ENCODE measurements around the gene INPP4A. TPM values are rescaled to one million over a fixed set of nuclear protein-coding genes. Genes with fewer than 3 reads are reported as not detected.

INPP4A gene
- total and polyA plus RNA-seq, 9 of the 15 experiments (the other 6 are each of a cell fraction or from before 2014, with no cell fraction given) = 1.8 to 15.7 (median 8.3) TPM

- peaks cover 3% of the 10 kb centered on the region; the same call in 1 of the 2 replicates for H4K20me1 ChIP-seq (replicated peaks; ENCODE audit: control insufficient read depth, insufficient read depth, low read length)
- WGBS (ENCODE audit: insufficient coverage, low coverage, missing lambda C conversion rate) = 1% methylated on average over 9 of the region's 9 CpGs
- BruUV-seq (replicated peaks) = no TSS peak
- H3K9me3 ChIP-seq (replicated peaks; ENCODE audit: control insufficient read depth, insufficient read depth, low read depth, low read length) = no peaks in the 10 kb centered on the region
- FAIRE-seq = peak; percentile 85
- POLR2A ChIA-PET = interaction anchor here (1.1 kb wide), 1 partner anchor 9 kb away, joined by 3 read pairs; no protein-coding TSS in a partner anchor
- H3K9me1 ChIP-seq (ENCODE audit: control insufficient read depth, insufficient read depth, low read length) = no peaks in the 10 kb centered on the region
- intact Hi-C loops (cut with micrococcal nuclease) = no loop called here
- H3K27me3 ChIP-seq (ENCODE audit: control insufficient read depth in 2 of 2, insufficient read depth in 2 of 2, low read length in 2 of 2) = peaks cover 19 to 38% of the 10 kb centered on the region in 2 experiments; a peak in 4 of 5 replicates
- in situ Hi-C loops (cut with MboI) = no loop called here
- TF ChIP-seq CTCF (IDR thresholded peaks at IDR 0.05 in 2 of 3, conservative IDR thresholded peaks at IDR 0.05 in 1 of 3; ENCODE audit: insufficient read depth in 2 of 3, low read depth in 1 of 3, low read length in 3 of 3) = peak; percentile 53 to 67 (median 63)
- TF ChIP-seq RAD21 (CRISPR knock-in tag; conservative IDR thresholded peaks at IDR 0.05 in 1 of 2, IDR thresholded peaks at IDR 0.05 in 1 of 2) = peak in 1 of 2 experiments; percentile 45; a peak in 2 of 4 replicates
- TF ChIP-seq SRSF7 (optimal IDR thresholded peaks at IDR 0.05; ENCODE audit: low read depth, low read length) = no peak
- TF ChIP-seq RCOR1 (IDR thresholded peaks at IDR 0.05; ENCODE audit: borderline replicate concordance in 1 of 2, low read depth in 2 of 2, low read length in 2 of 2) = peak in 1 of 2 experiments; percentile 35; a peak in 1 of 4 replicates
- 0 out of 2 replicates have a peak, but pooled peaks have one; percentile 26 for TF ChIP-seq SMC3 (conservative IDR thresholded peaks at IDR 0.05; ENCODE audit: insufficient read depth, low read depth, low read length)
- no peak for TF ChIP-seq PHB (CRISPR knock-in tag; IDR thresholded peaks at IDR 0.05)
- 0 out of 2 replicates have a peak, but pooled peaks have one; percentile 23 for TF ChIP-seq PKNOX1 (IDR thresholded peaks at IDR 0.05)
- peak; percentile 21; the same call in 1 of the 2 replicates for TF ChIP-seq CREM (IDR thresholded peaks at IDR 0.05; ENCODE audit: low read depth)
- peak; percentile 10 for TF ChIP-seq GTF3C2 (IDR thresholded peaks at IDR 0.05; ENCODE audit: borderline replicate concordance, extremely low read depth, insufficient read length)
- peak; percentile 65 for TF ChIP-seq CTCFL (IDR thresholded peaks at IDR 0.05; ENCODE audit: borderline replicate concordance, insufficient read depth, low read depth, low read length, poor library complexity, severe bottlenecking)
- no peak for TF ChIP-seq HSF4 (CRISPR knock-in tag; IDR thresholded peaks at IDR 0.05; ENCODE audit: borderline replicate concordance)
- no peaks in the 10 kb centered on the region; a peak in 1 of 5 replicates for H3K4me1 ChIP-seq (replicated peaks in 1 of 2; ENCODE audit: control insufficient read depth in 2 of 2, insufficient read depth in 2 of 2, low read length in 2 of 2)
- H3K79me2 ChIP-seq (ENCODE audit: control insufficient read depth, insufficient read depth, low read length) = no peaks in the 10 kb centered on the region
- peak overlapping the region; percentile 26; the same call in 1 of the 2 replicates for H2AFZ ChIP-seq (ENCODE audit: low read depth, low read length)
- peak; percentile 97 for ATAC-seq
- H3K4me3 ChIP-seq = no peak overlapping the region
- peak; percentile 17 to 60 (median 26) for DNase-seq (ENCODE audit: extremely low read depth in 1 of 4, low spot score in 3 of 4)
- no peak overlapping the region for H3K27ac ChIP-seq (ENCODE audit: extremely low read depth, low read depth, low read length)
- H3K4me2 ChIP-seq (ENCODE audit: insufficient read depth, low read length) = no peak overlapping the region; the same call in 1 of the 2 replicates
- H3K9ac ChIP-seq (ENCODE audit: insufficient read depth in 1 of 2, low read depth in 2 of 2, low read length in 2 of 2) = no peak overlapping the region
- H3K36me3 ChIP-seq (ENCODE audit: control insufficient read depth, insufficient read depth, low read length) = no peaks in the 10 kb centered on the region
- CTCF ChIA-PET (ENCODE audit: low intra/inter-chr PET ratio) = no interaction called here
These were observed 189.9 kb downstream of the INPP4A start for GRCh38 chr2:98634406-98635092.
